Smooth muscle cell (in vitro differentiated cells): Measurements from ENCODE around the gene PER3. TPM values are rescaled to one million over a fixed set of nuclear protein-coding genes. Genes with fewer than 3 reads are reported as not detected.

Experiments used
- DNase-seq: peaks from one replicate; lab custom pipeline; 2025; ENCODE audit not compliant: unreplicated experiment; lab: John Stamatoyannopoulos, UW
- H2AFZ ChIP-seq: fragments of 200-600 bp; sonication (generic); 2 replicates; pipeline ENCODE4 v1.6.0; 2016; ENCODE audit warnings: antibody characterized with exemption, low read depth, mild to moderate bottlenecking
- H3F3A ChIP-seq: fragments of 200-600 bp; sonication (generic); 2 replicates; pipeline ENCODE4 v1.6.0; 2017; ENCODE audit warnings: antibody characterized with exemption, low read depth
- H3K27ac ChIP-seq: fragments of 200-600 bp; sonication (generic); 2 replicates; pipeline ENCODE4 v1.5.1; 2016; ENCODE audit warnings: low read depth, mild to moderate bottlenecking
- H3K27me3 ChIP-seq: fragments of 200-600 bp; sonication (generic); 2 replicates; pipeline ENCODE4 v1.6.1; 2016; ENCODE audit warnings: low read depth, mild to moderate bottlenecking
- H3K36me3 ChIP-seq: fragments of 200-600 bp; sonication (generic); 2 replicates; pipeline ENCODE4 v1.5.1; 2016; ENCODE audit warnings: low read depth
- H3K4me1 ChIP-seq: fragments of 200-600 bp; sonication (generic); 2 replicates; pipeline ENCODE4 v1.5.1; 2016; ENCODE audit warnings: low read depth
- H3K4me2 ChIP-seq: fragments of 200-600 bp; sonication (generic); 2 replicates; pipeline ENCODE4 v1.6.0; 2016; ENCODE audit warnings: mild to moderate bottlenecking
- H3K4me3 ChIP-seq: fragments of 200-600 bp; sonication (generic); 2 replicates; pipeline ENCODE4 v1.5.1; 2016; ENCODE audit warnings: mild to moderate bottlenecking
- H3K79me2 ChIP-seq: fragments of 200-600 bp; sonication (generic); 2 replicates; pipeline ENCODE4 v1.6.0; 2016; ENCODE audit warnings: low read depth, mild to moderate bottlenecking
- H3K9ac ChIP-seq: fragments of 200-600 bp; sonication (generic); 2 replicates; pipeline ENCODE4 v1.6.0; 2016; ENCODE audit warnings: low read depth
- H3K9me3 ChIP-seq: fragments of 200-600 bp; sonication (generic); replicated peaks from 2 replicates; pipeline ENCODE4 v1.5.1; 2016; ENCODE audit warnings: low read depth
- H4K20me1 ChIP-seq: fragments of 200-600 bp; sonication (generic); 2 replicates; pipeline ENCODE4 v1.6.0; 2016; ENCODE audit warnings: low read depth
- WGBS: methylation state at CpG from one replicate; pipeline ENCODE4 v1.1.7; 2016; ENCODE audit warnings: low lambda C conversion rate; 5-methylcytosine and 5-hydroxymethylcytosine counted together
- polyA plus RNA-seq: library from polyadenylated mRNA; unstranded; fragments of >200 nt; fragmentation: Nextera tagmentation; extraction: Ambion mirVana; gene quantifications from 2 replicates; pipeline ENCODE4 v1.2.1, GENCODE V29; 2016
- total RNA-seq: library from RNA; depleted of rRNA; stranded (reverse); fragments of >200 nt; gene quantifications from 2 replicates; pipeline ENCODE4 v1.2.3, GENCODE V29; 2014
- TF ChIP-seq, protein P1 (sequence below): fragments of 200-600 bp; sonication (generic); IDR thresholded peaks from 2 replicates; pipeline ENCODE4 v1.5.1; 2017; ENCODE audit warnings: borderline replicate concordance, mild to moderate bottlenecking, antibody characterized with exemption; ENCODE audit not compliant: insufficient read depth, poor library complexity, severe bottlenecking

Gene PER3
- total and polyA plus RNA-seq, 2 experiments from 2014 or later = 5.9 to 13.2 TPM

DNA sequence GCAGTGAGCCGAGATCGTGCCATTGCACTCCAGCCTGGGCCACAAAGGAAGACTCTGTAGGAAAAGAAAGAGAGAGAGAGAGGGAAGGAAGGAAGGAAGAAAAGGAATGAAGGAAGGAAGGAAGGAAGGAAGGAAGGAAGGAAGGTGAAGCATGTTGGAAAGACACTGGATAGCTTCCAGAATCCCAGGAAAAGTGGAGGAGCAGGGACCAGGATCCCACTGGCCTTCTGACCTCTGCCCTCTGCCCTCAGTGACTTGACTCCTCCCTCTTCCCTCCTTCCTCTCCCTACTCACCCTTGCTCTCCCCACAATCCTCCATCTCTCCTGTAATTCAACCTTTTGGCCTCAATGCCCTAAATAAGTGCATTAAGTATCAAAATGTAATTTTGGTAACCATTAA, 72.9 kb downstream of the PER3 start:
- no peak for DNase-seq
- H3K27ac ChIP-seq = no peak overlapping the region
- no peaks in the 10 kb centered on the region for H3K9me3 ChIP-seq
- H3K4me1 ChIP-seq = no peaks in the 10 kb centered on the region
- no peak overlapping the region for H2AFZ ChIP-seq
- H3F3A ChIP-seq = no peaks in the 10 kb centered on the region
- H3K79me2 ChIP-seq = no peaks in the 10 kb centered on the region
- H4K20me1 ChIP-seq = no peaks in the 10 kb centered on the region
- TF ChIP-seq, protein P1, sequence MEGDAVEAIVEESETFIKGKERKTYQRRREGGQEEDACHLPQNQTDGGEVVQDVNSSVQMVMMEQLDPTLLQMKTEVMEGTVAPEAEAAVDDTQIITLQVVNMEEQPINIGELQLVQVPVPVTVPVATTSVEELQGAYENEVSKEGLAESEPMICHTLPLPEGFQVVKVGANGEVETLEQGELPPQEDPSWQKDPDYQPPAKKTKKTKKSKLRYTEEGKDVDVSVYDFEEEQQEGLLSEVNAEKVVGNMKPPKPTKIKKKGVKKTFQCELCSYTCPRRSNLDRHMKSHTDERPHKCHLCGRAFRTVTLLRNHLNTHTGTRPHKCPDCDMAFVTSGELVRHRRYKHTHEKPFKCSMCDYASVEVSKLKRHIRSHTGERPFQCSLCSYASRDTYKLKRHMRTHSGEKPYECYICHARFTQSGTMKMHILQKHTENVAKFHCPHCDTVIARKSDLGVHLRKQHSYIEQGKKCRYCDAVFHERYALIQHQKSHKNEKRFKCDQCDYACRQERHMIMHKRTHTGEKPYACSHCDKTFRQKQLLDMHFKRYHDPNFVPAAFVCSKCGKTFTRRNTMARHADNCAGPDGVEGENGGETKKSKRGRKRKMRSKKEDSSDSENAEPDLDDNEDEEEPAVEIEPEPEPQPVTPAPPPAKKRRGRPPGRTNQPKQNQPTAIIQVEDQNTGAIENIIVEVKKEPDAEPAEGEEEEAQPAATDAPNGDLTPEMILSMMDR = no peak
- H3K4me3 ChIP-seq = no peak overlapping the region
- H3K9ac ChIP-seq = no peak overlapping the region
- WGBS = 55% methylated on average over 2 of the region's 2 CpGs
- H3K36me3 ChIP-seq = no peaks in the 10 kb centered on the region
- H3K27me3 ChIP-seq = no peaks in the 10 kb centered on the region
- H3K4me2 ChIP-seq = no peak overlapping the region

DNA sequence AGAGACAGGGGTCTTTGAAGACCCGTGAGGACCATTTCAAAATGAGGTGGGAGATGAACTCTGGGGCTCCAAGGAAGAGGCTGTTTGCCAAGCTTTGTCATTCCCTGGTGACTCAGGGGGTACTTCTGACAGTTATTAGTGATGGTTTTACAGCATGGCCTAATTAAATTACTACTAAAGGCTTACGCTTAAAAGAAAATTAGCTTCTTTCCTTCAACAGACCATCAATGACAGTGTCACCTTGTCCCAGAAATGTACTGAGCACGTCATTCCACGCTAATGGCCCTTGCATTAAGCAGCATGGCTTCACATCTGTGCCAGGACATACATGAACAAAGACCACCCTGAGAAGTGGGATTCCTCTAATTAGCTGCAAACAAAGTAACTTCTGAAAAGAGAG, 73.9 kb downstream of the PER3 start:
- Histone ChIP-seq H3K27ac (no peak overlapping the region), H3K79me2 (no peaks in the 10 kb centered on the region), H2AFZ (no peak overlapping the region), H4K20me1 (no peaks in the 10 kb centered on the region), H3F3A (no peaks in the 10 kb centered on the region), H3K9me3 (no peaks in the 10 kb centered on the region), H3K4me3 (no peak overlapping the region), H3K36me3 (no peaks in the 10 kb centered on the region), H3K27me3 (no peaks in the 10 kb centered on the region), H3K4me2 (no peak overlapping the region), H3K4me1 (no peaks in the 10 kb centered on the region), H3K9ac (no peak overlapping the region)
- no peak for DNase-seq
- WGBS = 69% methylated on average over 4 of the region's 4 CpGs
- TF ChIP-seq, protein P1 = no peak

DNA sequence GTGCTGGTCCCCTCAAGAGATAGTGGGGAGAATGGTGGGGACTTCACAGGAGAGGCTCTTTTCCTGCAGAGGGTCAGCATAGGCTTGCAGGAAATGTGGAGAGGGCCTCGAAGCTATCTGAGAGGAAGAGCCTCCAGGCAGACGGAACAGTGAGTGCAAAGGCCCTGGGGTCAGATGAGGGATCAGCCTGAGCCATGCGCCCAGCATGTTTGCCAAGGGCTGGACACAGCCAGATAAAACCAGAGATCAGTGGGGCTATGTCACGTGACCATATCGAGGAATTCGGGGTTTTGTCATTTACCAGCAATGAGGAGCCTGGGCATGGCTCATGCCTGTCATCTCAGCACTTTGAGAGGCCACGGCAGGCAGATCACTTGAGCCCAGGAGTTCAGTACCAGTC, 75.3 kb downstream of the PER3 start:
- Histone ChIP-seq H3K27me3 (no peaks in the 10 kb centered on the region), H3K36me3 (no peaks in the 10 kb centered on the region), H3F3A (no peaks in the 10 kb centered on the region), H3K4me2 (no peak overlapping the region), H4K20me1 (no peaks in the 10 kb centered on the region), H3K9ac (no peak overlapping the region), H3K4me3 (no peak overlapping the region), H3K9me3 (no peaks in the 10 kb centered on the region), H3K27ac (no peak overlapping the region), H3K79me2 (no peaks in the 10 kb centered on the region), H3K4me1 (no peaks in the 10 kb centered on the region), H2AFZ (no peak overlapping the region)
- DNase-seq = no peak
- TF ChIP-seq, protein P1 = no peak
- WGBS = 91% methylated on average over 7 of the region's 7 CpGs

DNA sequence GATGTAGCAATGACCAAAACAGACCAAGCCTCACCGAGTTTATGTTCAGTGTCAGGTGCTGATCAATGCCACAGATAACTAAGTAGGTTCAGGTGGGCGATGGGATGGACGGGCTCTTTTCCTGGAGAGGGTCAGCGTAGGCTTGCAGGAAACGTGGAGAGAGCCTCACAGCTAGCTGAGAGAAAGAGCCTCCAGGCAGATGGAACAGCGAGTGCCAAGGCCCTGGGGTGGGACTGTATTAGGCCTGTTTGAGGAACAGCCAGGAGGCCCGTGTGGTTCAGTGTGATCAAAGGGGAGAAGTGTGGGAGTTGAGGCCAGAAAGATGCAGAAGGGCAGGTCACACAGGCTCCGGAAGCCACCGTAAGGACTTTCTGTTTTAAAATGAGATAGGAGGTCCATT, 76.0 kb downstream of the PER3 start:
- H3K9ac ChIP-seq = no peak overlapping the region
- WGBS = 93% methylated on average over 9 of the region's 9 CpGs
- no peaks in the 10 kb centered on the region for H3K27me3 ChIP-seq
- TF ChIP-seq, protein P1 = no peak
- no peak overlapping the region for H3K4me2 ChIP-seq
- no peaks in the 10 kb centered on the region for H3K36me3 ChIP-seq
- H3K79me2 ChIP-seq = no peaks in the 10 kb centered on the region
- no peaks in the 10 kb centered on the region for H4K20me1 ChIP-seq
- no peak for DNase-seq
- no peak overlapping the region for H3K4me3 ChIP-seq
- H3K27ac ChIP-seq = no peak overlapping the region
- H2AFZ ChIP-seq = no peak overlapping the region
- H3F3A ChIP-seq = no peaks in the 10 kb centered on the region
- no peaks in the 10 kb centered on the region for H3K9me3 ChIP-seq
- no peaks in the 10 kb centered on the region for H3K4me1 ChIP-seq
